ENCODE results near the gene IL20.

DNA sequence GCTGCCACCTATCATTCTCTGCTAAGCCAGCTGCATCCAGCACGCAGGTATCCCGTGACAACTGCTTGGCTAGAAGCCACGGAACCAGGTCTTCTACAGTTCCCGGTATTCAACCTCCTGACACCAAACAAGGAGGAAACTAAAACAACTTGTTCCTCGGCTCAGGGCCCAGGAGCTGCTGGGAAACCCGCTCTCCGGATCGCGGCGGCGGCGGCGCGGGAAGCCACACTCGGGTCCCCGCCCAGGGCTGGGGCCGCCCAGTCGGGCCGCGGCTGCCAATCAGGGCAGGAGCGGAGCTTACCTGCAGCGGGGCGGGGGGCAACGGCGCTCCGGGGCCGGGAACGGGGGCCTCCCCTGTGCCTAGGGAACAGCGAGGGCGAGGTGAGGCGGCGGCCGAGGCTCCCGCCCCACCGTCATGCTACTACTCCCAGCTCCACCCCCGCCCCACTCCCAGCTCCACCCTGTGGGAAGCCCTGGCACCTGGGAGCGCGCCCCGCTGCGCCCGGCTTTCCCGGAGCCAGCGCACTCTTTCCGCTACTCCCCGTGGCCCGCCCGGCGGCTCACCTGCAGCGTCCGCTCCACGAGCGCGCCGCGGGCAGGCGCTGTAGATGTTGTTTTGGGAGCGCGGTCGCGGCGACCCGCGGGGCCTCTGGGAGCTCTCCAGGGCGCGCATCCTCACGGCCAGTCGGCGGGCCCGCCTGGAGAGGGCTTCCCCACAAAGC, 43.9 kb downstream of the IL20 start:
- TF ChIP-seq GATA2 (IDR thresholded peaks at IDR 0.05; ENCODE audit: low read depth, low read length) (no peak), GATA3 (IDR thresholded peaks at IDR 0.05; ENCODE audit: low read depth, low read length) (no peak)

All from SH-SY5Y (cell line).